ENCODE data around the gene BCL7B.

DNA sequence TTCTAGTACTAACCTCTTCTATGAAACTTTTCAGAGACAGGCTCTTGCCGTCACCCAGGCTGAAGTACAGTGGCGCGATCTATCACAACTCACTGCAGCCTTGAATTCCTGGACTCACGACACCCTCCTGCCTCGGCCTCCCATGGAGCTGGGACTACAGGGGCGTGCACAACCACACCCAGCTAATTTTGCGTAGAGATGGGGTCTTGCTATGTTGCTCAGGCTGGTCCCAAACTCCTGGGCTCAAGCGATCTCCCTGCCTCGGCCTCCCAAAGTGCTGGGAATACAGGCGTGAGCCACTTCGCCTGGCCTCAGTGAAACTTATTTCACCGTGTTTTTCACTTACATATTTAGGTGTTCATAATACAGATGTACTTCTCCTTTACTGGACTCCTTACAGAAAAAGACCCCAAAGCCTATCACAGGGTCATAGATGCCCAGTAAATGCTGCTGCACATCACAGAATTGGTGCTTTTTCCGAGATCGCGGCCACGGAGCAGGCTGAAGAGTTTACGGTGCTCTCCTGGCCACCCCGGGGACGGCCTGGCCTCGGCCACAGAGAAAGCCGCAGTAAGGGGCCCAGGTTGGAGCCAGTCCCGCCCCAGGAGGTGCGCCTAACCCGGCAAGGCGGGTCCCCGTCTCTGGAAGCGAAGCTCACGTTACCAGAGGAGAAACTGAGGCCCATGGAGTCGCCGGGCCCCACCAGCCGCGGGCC lies 20.3 kb upstream of the BCL7B start:
- no peak for TF ChIP-seq POLR2A (IDR thresholded peaks at IDR 0.05; ENCODE audit: low read length)
- no peak for TF ChIP-seq GATA1 (IDR thresholded peaks at IDR 0.05; ENCODE audit: low read depth, low read length)

Measured in erythroblast (primary cell).